IMR-90 (cell line): Measurements from ENCODE around the gene RBM44. TPM values are rescaled to one million over a fixed set of nuclear protein-coding genes. Genes with fewer than 3 reads are reported as not detected.

Experiments
- ATAC-seq: fragments of 200-7000 bp; cut with Tn5 transposase; 2 replicates; pipeline ENCODE4 v1.9.1; 2020; ENCODE audit warnings: low read depth, mild to moderate bottlenecking, moderate library complexity
- BruUV-seq: library from RNA; stranded (reverse); fragments of 400-500 nt; replicated peaks from 2 replicates; lab custom pipeline; 2021; lab: Mats Ljungman, UMichigan
- CTCF ChIA-PET: fragments of 300-600 bp; formaldehyde crosslinking; extraction: SDS; loops from one replicate; lab custom pipeline; 2021; ENCODE audit warnings: antibody characterized with exemption; lab: Yijun Ruan, JAX
- POLR2A ChIA-PET: fragments of 300-600 bp; sonication (Branson Sonifier 250); formaldehyde crosslinking; loops from one replicate; lab custom pipeline; 2022; ENCODE audit warnings: antibody characterized with exemption; ENCODE audit not compliant: unreplicated experiment; lab: Charles Lee
- DNase-seq: peaks from one replicate; pipeline ENCODE4 v3.0.0; 2013
- H2AFZ ChIP-seq: replicated peaks from 2 replicates; pipeline ENCODE3; 2013; ENCODE audit warnings: low read length, mild to moderate bottlenecking; ENCODE audit not compliant: poor library complexity
- H2AK5ac ChIP-seq: 2 replicates; pipeline ENCODE4 v1.6.1; 2013; ENCODE audit warnings: low read depth, low read length, inconsistent platforms
- H2AK9ac ChIP-seq: replicated peaks from 2 replicates; pipeline ENCODE3; 2013; ENCODE audit warnings: mild to moderate bottlenecking, low read depth, low read length, moderate library complexity; ENCODE audit not compliant: poor library complexity
- H2BK120ac ChIP-seq: 2 replicates; pipeline ENCODE4 v1.6.1; 2013; ENCODE audit warnings: low read depth, low read length, inconsistent platforms
- H2BK15ac ChIP-seq: 3 replicates; pipeline ENCODE4 v1.6.1; 2013; ENCODE audit warnings: low read depth, low read length, inconsistent platforms
- H2BK20ac ChIP-seq: 2 replicates; pipeline ENCODE4 v1.6.1; 2013; ENCODE audit warnings: low read depth, mild to moderate bottlenecking, inconsistent platforms, low read length, moderate library complexity
- H2BK5ac ChIP-seq: 2 replicates; pipeline ENCODE4 v1.6.1; 2013; ENCODE audit warnings: mild to moderate bottlenecking, low read depth, low read length, inconsistent platforms; ENCODE audit not compliant: poor library complexity, severe bottlenecking
- H3K14ac ChIP-seq: replicated peaks from 2 replicates; pipeline ENCODE4 v1.6.1; 2013; ENCODE audit warnings: low read depth, low read length, inconsistent platforms
- H3K18ac ChIP-seq: 2 replicates; pipeline ENCODE4 v1.6.1; 2013; ENCODE audit warnings: low read depth, low read length, control low read depth
- H3K23ac ChIP-seq: 2 replicates; pipeline ENCODE4 v1.6.1; 2013; ENCODE audit warnings: low read depth, low read length, inconsistent platforms
- H3K27ac ChIP-seq: 2 replicates; pipeline ENCODE4 v1.5.1; 2013; ENCODE audit warnings: mild to moderate bottlenecking, control low read depth, low read length; ENCODE audit not compliant: insufficient read depth
- H3K27me3 ChIP-seq: 2 replicates; pipeline ENCODE4 v1.6.1; 2013; ENCODE audit warnings: low read length; ENCODE audit not compliant: control insufficient read depth, insufficient read depth
- H3K36me3 ChIP-seq: 2 replicates; pipeline ENCODE4 v1.6.1; 2013; ENCODE audit warnings: low read length, mixed read lengths; ENCODE audit not compliant: control insufficient read depth, insufficient read depth
- H3K4ac ChIP-seq: 2 replicates; pipeline ENCODE4 v1.6.1; 2013; ENCODE audit warnings: low read depth, low read length, inconsistent platforms
- H3K4me1 ChIP-seq: 2 replicates; pipeline ENCODE4 v1.6.1; 2013; ENCODE audit warnings: low read length, mixed read lengths; ENCODE audit not compliant: control insufficient read depth, insufficient read depth
- H3K4me2 ChIP-seq: 2 replicates; pipeline ENCODE4 v1.6.1; 2013; ENCODE audit warnings: low read depth, mild to moderate bottlenecking, control low read depth, low read length, moderate library complexity
- H3K4me3 ChIP-seq: 2 replicates; pipeline ENCODE4 v1.5.1; 2013; ENCODE audit warnings: low read depth, mild to moderate bottlenecking, control low read depth, low read length, moderate library complexity; ENCODE audit not compliant: insufficient read depth
- H3K56ac ChIP-seq: 2 replicates; pipeline ENCODE4 v1.6.1; 2013; ENCODE audit warnings: low read length, inconsistent platforms; ENCODE audit not compliant: insufficient read depth; ENCODE audit errors: extremely low read depth
- H3K79me1 ChIP-seq, 2 experiments: 2 replicates each; pipeline ENCODE4 v1.6.1; 2013; ENCODE audit warnings: low read length in 2 of 2, inconsistent platforms in 1 of 2, low read depth in 1 of 2
- H3K9ac ChIP-seq: 2 replicates; pipeline ENCODE4 v1.6.1; 2013; ENCODE audit warnings: low read depth, low read length, control low read depth
- H3K9me1 ChIP-seq: 2 replicates; pipeline ENCODE4 v1.6.1; 2013; ENCODE audit warnings: low read length, inconsistent platforms; ENCODE audit not compliant: insufficient read depth
- H3K9me3 ChIP-seq: 2 replicates; pipeline ENCODE4 v1.6.1; 2013; ENCODE audit warnings: low read length; ENCODE audit not compliant: control insufficient read depth, insufficient read depth
- H4K20me1 ChIP-seq: 2 replicates; pipeline ENCODE4 v1.6.1; 2013; ENCODE audit warnings: low read length, inconsistent platforms; ENCODE audit not compliant: insufficient read depth
- H4K5ac ChIP-seq: 2 replicates; pipeline ENCODE4 v1.6.1; 2013; ENCODE audit warnings: mild to moderate bottlenecking, low read depth, low read length, control low read depth
- H4K8ac ChIP-seq, 2 experiments: 2 replicates each; pipeline ENCODE4 v1.6.1; 2013; ENCODE audit warnings: low read depth in 2 of 2, low read length in 2 of 2, control low read depth in 1 of 2, inconsistent platforms in 1 of 2
- H4K91ac ChIP-seq: 2 replicates; pipeline ENCODE4 v1.6.1; 2013; ENCODE audit warnings: low read depth, low read length, inconsistent platforms; ENCODE audit not compliant: insufficient read depth
- BHLHE40 ChIP-seq: fragments of 150-350 bp; IDR thresholded peaks from 2 replicates; pipeline ENCODE4 v1.6.1; 2016; ENCODE audit warnings: mild to moderate bottlenecking, low read depth, low read length
- CHD1 ChIP-seq: IDR thresholded peaks from 2 replicates; pipeline ENCODE4 v1.6.1; 2012; ENCODE audit warnings: low read depth, low read length, improper control_type of control experiment
- MAFK ChIP-seq: IDR thresholded peaks from 2 replicates; pipeline ENCODE4 v1.6.1; 2012; ENCODE audit warnings: low read depth, low read length, improper control_type of control experiment
- MAZ ChIP-seq: IDR thresholded peaks from 2 replicates; pipeline ENCODE4 v1.6.1; 2012; ENCODE audit warnings: low read depth, mild to moderate bottlenecking, low read length, improper control_type of control experiment, moderate library complexity, borderline replicate concordance
- NFE2L2 ChIP-seq: fragments of 150-350 bp; IDR thresholded peaks from 2 replicates; pipeline ENCODE4 v1.6.1; 2016; ENCODE audit warnings: low read depth, mild to moderate bottlenecking, low read length
- POLR2A ChIP-seq: IDR thresholded peaks from 2 replicates; pipeline ENCODE4 v1.6.1; 2012; ENCODE audit warnings: mild to moderate bottlenecking, low read depth, low read length
- RAD21 ChIP-seq: IDR thresholded peaks from 2 replicates; pipeline ENCODE4 v1.6.1; 2012; ENCODE audit warnings: low read length, improper control_type of control experiment
- RCOR1 ChIP-seq: IDR thresholded peaks from 2 replicates; pipeline ENCODE4 v1.6.1; 2012; ENCODE audit warnings: mild to moderate bottlenecking, low read length, improper control_type of control experiment; ENCODE audit not compliant: insufficient replicate concordance
- RFX5 ChIP-seq: IDR thresholded peaks from 2 replicates; pipeline ENCODE4 v1.8.0; 2012; ENCODE audit warnings: low read depth, mild to moderate bottlenecking, low read length, moderate library complexity
- SMC3 ChIP-seq: fragments of 150-350 bp; IDR thresholded peaks from 2 replicates; pipeline ENCODE4 v1.6.1; 2016; ENCODE audit warnings: low read depth, mild to moderate bottlenecking, antibody characterized with exemption, low read length, moderate library complexity
- WGBS, 2 experiments: methylation state at CpG; one replicate each; pipeline versions ENCODE4 v1.1.5 to v1.1.7; 2013; ENCODE audit warnings: missing lambda C conversion rate in 2 of 2; ENCODE audit not compliant: insufficient read length in 1 of 2; ENCODE audit errors: extremely low coverage in 2 of 2; 5-methylcytosine and 5-hydroxymethylcytosine counted together
- dilution Hi-C: fragments of 300-500 bp; cut with HindIII; formaldehyde crosslinking; loops from one replicate; pipeline ENCODE4 v1.14.3; 2018; ENCODE audit warnings: low sequenced_read_pairs; ENCODE audit not compliant: unreplicated experiment
- in situ Hi-C: fragments of 300-500 bp; cut with MboI; formaldehyde crosslinking; loops from 3 replicates; pipeline ENCODE4 v1.14.3; 2019; ENCODE audit warnings: low sequenced_read_pairs, inconsistent platforms, mixed read lengths
- intact Hi-C: fragments of 100-400 bp; cut with micrococcal nuclease; formaldehyde crosslinking; loops from 2 replicates; pipeline ENCODE4 v1.10.0; 2022
- polyA plus RNA-seq, 3 experiments: library from polyadenylated mRNA; depleted of rRNA; stranded (reverse); fragments of >200 nt; gene quantifications; 2 replicates each; pipeline ENCODE4 v1.2.3, GENCODE V29; 2012; ENCODE audit warnings: low replicate concordance in 1 of 3
- total RNA-seq: library from RNA; depleted of rRNA; stranded (reverse); fragments of >200 nt; gene quantifications from 2 replicates; pipeline ENCODE4 v1.2.3, GENCODE V29; 2012
- TF ChIP-seq, protein P1 (sequence below): fragments of 150-350 bp; IDR thresholded peaks from 2 replicates; pipeline ENCODE4 v1.6.1; 2016; ENCODE audit warnings: low read depth, mild to moderate bottlenecking, low read length, moderate library complexity, borderline replicate concordance

Gene RBM44
- total and polyA plus RNA-seq, 2 of the 4 experiments (the other 2 are of a cell fraction), result 0.14 to 0.18 TPM

DNA sequence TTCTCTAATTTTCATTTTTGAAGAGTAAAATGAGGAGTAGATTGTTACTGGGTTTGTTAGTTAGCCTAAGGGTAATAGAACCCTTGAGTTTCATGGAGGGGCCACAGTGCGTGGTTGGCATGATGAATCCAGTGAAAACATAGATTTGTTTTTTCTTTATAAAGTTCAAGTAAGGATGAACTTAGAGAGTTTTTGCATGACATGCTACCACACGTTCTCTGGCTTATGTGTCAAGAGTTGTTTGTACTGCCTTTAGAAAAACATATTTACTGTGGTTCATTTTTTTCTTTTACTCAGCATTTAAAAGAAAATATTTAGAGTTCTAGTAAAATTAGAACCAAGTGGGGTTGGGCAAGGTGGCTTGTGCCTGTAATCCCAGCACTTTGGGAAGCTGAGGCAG is 21.8 kb downstream of the RBM44 start:
- in situ Hi-C loops (no loop called here), intact Hi-C loops (no loop called here), dilution Hi-C loops (no loop called here)
- Histone ChIP-seq H3K4me3 (no peak overlapping the region), H3K36me3 (no peaks in the 10 kb centered on the region), H2BK120ac (no peak overlapping the region), H3K23ac (no peak overlapping the region), H3K9me1 (no peaks in the 10 kb centered on the region), H3K4me1 (no peaks in the 10 kb centered on the region), H2BK20ac (no peak overlapping the region), H3K14ac (no peak overlapping the region), H2AFZ (no peak overlapping the region), H3K27me3 (no peaks in the 10 kb centered on the region; the same call in 1 of the 2 replicates), H3K18ac (no peak overlapping the region), H3K9me3 (no peaks in the 10 kb centered on the region), H4K8ac (no peak overlapping the region), H3K4me2 (no peak overlapping the region), H2BK15ac (no peak overlapping the region), H4K20me1 (no peaks in the 10 kb centered on the region), H2AK9ac (no peak overlapping the region), H2AK5ac (no peak overlapping the region), H3K56ac (no peak overlapping the region), H4K5ac (no peak overlapping the region), H3K4ac (no peak overlapping the region), H3K9ac (no peak overlapping the region), H2BK5ac (no peak overlapping the region), H4K91ac (no peak overlapping the region), H3K79me1 (no peaks in the 10 kb centered on the region), H3K27ac (no peak overlapping the region)
- CTCF ChIA-PET, result interaction anchor here (0.6 kb wide), 1 partner anchor 658 kb away, joined by 6 read pairs; no protein-coding TSS in a partner anchor
- BruUV-seq, result no TSS peak
- POLR2A ChIA-PET, result interaction anchor here (0.6 kb wide), 1 partner anchor 9 kb away, joined by 3 read pairs; no protein-coding TSS in a partner anchor
- DNase-seq (no peak), ATAC-seq (no peak)
- no peak for TF ChIP-seq MAFK
- TF ChIP-seq NFE2L2, result no peak
- TF ChIP-seq POLR2A, result no peak
- TF ChIP-seq BHLHE40, result no peak
- TF ChIP-seq, protein P1, sequence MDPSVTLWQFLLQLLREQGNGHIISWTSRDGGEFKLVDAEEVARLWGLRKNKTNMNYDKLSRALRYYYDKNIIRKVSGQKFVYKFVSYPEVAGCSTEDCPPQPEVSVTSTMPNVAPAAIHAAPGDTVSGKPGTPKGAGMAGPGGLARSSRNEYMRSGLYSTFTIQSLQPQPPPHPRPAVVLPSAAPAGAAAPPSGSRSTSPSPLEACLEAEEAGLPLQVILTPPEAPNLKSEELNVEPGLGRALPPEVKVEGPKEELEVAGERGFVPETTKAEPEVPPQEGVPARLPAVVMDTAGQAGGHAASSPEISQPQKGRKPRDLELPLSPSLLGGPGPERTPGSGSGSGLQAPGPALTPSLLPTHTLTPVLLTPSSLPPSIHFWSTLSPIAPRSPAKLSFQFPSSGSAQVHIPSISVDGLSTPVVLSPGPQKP, result no peak
- TF ChIP-seq RCOR1, result no peak
- TF ChIP-seq RFX5, result no peak
- TF ChIP-seq CHD1, result no peak
- no peak for TF ChIP-seq MAZ
- no peak for TF ChIP-seq RAD21
- no peak for TF ChIP-seq SMC3
- 100% methylated on average over 1 of the region's 2 CpGs; no CpG with 5 or more reads in 1 of the 2 experiments for WGBS, 2 experiments
